Duodenal mucosa (tissue), 2 donors: ENCODE data around the gene ADGRV1.

Experiments
- H3K27ac ChIP-seq: one replicate; pipeline ENCODE4 v1.7.0; 2013; ENCODE audit warnings: low read depth, low read length
- H3K27me3 ChIP-seq, 2 donors: one replicate each; pipeline ENCODE4 v1.7.0; 2013; ENCODE audit warnings: low read length in 2 of 2, control low read depth in 1 of 2; ENCODE audit not compliant: insufficient read depth in 2 of 2, control insufficient read depth in 1 of 2
- H3K36me3 ChIP-seq, 2 donors: one replicate each; pipeline ENCODE4 v1.7.0; 2013; ENCODE audit warnings: low read length in 2 of 2, control low read depth in 1 of 2; ENCODE audit not compliant: insufficient read depth in 2 of 2, control insufficient read depth in 1 of 2
- H3K4me1 ChIP-seq, 2 donors: one replicate each; pipeline ENCODE4 v1.7.0; 2013; ENCODE audit warnings: low read length in 2 of 2, control low read depth in 1 of 2; ENCODE audit not compliant: insufficient read depth in 2 of 2, control insufficient read depth in 1 of 2
- H3K4me3 ChIP-seq, 2 donors: one replicate each; pipeline ENCODE4 v1.7.0; 2013; ENCODE audit warnings: low read length in 2 of 2, low read depth in 1 of 2
- H3K9ac ChIP-seq, 2 donors: one replicate each; pipeline ENCODE4 v1.7.0; 2013; ENCODE audit warnings: low read length in 2 of 2, low read depth in 1 of 2
- H3K9me3 ChIP-seq, 2 donors: one replicate each; pipeline ENCODE4 v1.7.0; 2013; ENCODE audit warnings: low read length in 2 of 2, control low read depth in 1 of 2; ENCODE audit not compliant: control insufficient read depth in 1 of 2

Gene ADGRV1

GRCh38 chr5:91166059-91166807, 607.6 kb downstream of the ADGRV1 start:
- no peaks in the 10 kb centered on the region for H3K36me3 ChIP-seq
- no peak overlapping the region for H3K9ac ChIP-seq
- H3K4me3 ChIP-seq: no peak overlapping the region
- H3K9me3 ChIP-seq: no peaks in the 10 kb centered on the region
- H3K27me3 ChIP-seq: no peaks in the 10 kb centered on the region
- peaks cover 6 to 15% of the 10 kb centered on the region in 2 donors for H3K4me1 ChIP-seq
- H3K27ac ChIP-seq: no peak overlapping the region

GRCh38 chr5:91168859-91169258, 610.3 kb downstream of the ADGRV1 start:
- no peaks in the 10 kb centered on the region for H3K9me3 ChIP-seq
- no peaks in the 10 kb centered on the region for H3K27me3 ChIP-seq
- H3K4me3 ChIP-seq: no peak overlapping the region
- no peak overlapping the region for H3K27ac ChIP-seq
- no peak overlapping the region for H3K9ac ChIP-seq
- no peaks in the 10 kb centered on the region for H3K36me3 ChIP-seq
- no peaks in the 10 kb centered on the region for H3K4me1 ChIP-seq

- Histone ChIP-seq H3K27me3 (no peaks in the 10 kb centered on the region), H3K4me1 (no peaks in the 10 kb centered on the region), H3K9ac (no peak overlapping the region), H3K4me3 (no peak overlapping the region), H3K36me3 (no peaks in the 10 kb centered on the region), H3K27ac (no peak overlapping the region), H3K9me3 (no peaks in the 10 kb centered on the region)
Observed at GRCh38 chr5:91170266-91170665, 611.7 kb downstream of the ADGRV1 start.

- Histone ChIP-seq H3K27ac (no peak overlapping the region), H3K4me3 (no peak overlapping the region), H3K4me1 (no peaks in the 10 kb centered on the region), H3K9me3 (no peaks in the 10 kb centered on the region), H3K36me3 (no peaks in the 10 kb centered on the region), H3K9ac (no peak overlapping the region), H3K27me3 (no peaks in the 10 kb centered on the region)
Observed at GRCh38 chr5:91171322-91171721, 612.7 kb downstream of the ADGRV1 start.

GRCh38 chr5:91174396-91174795, 615.8 kb downstream of the ADGRV1 start:
- H3K4me1 ChIP-seq: no peaks in the 10 kb centered on the region

GRCh38 chr5:91175708-91176107, 617.1 kb downstream of the ADGRV1 start:
- H3K4me1 ChIP-seq: no peaks in the 10 kb centered on the region
- no peaks in the 10 kb centered on the region for H3K27me3 ChIP-seq
- no peaks in the 10 kb centered on the region for H3K9me3 ChIP-seq
- no peak overlapping the region for H3K4me3 ChIP-seq
- H3K27ac ChIP-seq: no peak overlapping the region
- H3K9ac ChIP-seq: no peak overlapping the region
- no peaks in the 10 kb centered on the region for H3K36me3 ChIP-seq

More at GRCh38 chr5:91174396-91174795, 615.8 kb downstream of the ADGRV1 start:
- no peaks in the 10 kb centered on the region for H3K36me3 ChIP-seq
- no peaks in the 10 kb centered on the region for H3K27me3 ChIP-seq
- H3K9me3 ChIP-seq: no peaks in the 10 kb centered on the region
- H3K27ac ChIP-seq: no peak overlapping the region
- H3K9ac ChIP-seq: no peak overlapping the region
- no peak overlapping the region for H3K4me3 ChIP-seq

GRCh38 chr5:91176288-91177016, 617.9 kb downstream of the ADGRV1 start:
- no peak overlapping the region for H3K27ac ChIP-seq
- no peaks in the 10 kb centered on the region for H3K4me1 ChIP-seq

GRCh38 chr5:91177085-91177484, 618.5 kb downstream of the ADGRV1 start:
- Histone ChIP-seq H3K36me3 (no peaks in the 10 kb centered on the region), H3K9ac (no peak overlapping the region), H3K4me3 (no peak overlapping the region), H3K27me3 (no peaks in the 10 kb centered on the region), H3K27ac (no peak overlapping the region), H3K9me3 (no peaks in the 10 kb centered on the region), H3K4me1 (no peaks in the 10 kb centered on the region)

More at GRCh38 chr5:91176288-91177016, 617.9 kb downstream of the ADGRV1 start:
- H3K4me3 ChIP-seq: no peak overlapping the region
- H3K27me3 ChIP-seq: no peaks in the 10 kb centered on the region
- H3K36me3 ChIP-seq: no peaks in the 10 kb centered on the region
- H3K9me3 ChIP-seq: no peaks in the 10 kb centered on the region
- no peak overlapping the region for H3K9ac ChIP-seq

- Histone ChIP-seq H3K4me1 (peaks cover 0 to under 1% of the 10 kb centered on the region in 2 donors), H3K27ac (no peak overlapping the region), H3K9me3 (no peaks in the 10 kb centered on the region), H3K4me3 (no peak overlapping the region), H3K9ac (no peak overlapping the region), H3K27me3 (no peaks in the 10 kb centered on the region), H3K36me3 (no peaks in the 10 kb centered on the region)
Observed at GRCh38 chr5:91177639-91178038, 619.0 kb downstream of the ADGRV1 start.

GRCh38 chr5:91178461-91178860, 619.9 kb downstream of the ADGRV1 start:
- Histone ChIP-seq H3K9me3 (no peaks in the 10 kb centered on the region), H3K4me3 (no peak overlapping the region), H3K36me3 (no peaks in the 10 kb centered on the region), H3K9ac (no peak overlapping the region), H3K27me3 (no peaks in the 10 kb centered on the region), H3K27ac (no peak overlapping the region), H3K4me1 (peaks cover 0 to 4% of the 10 kb centered on the region in 2 donors)
